Measurements from ENCODE around the gene C16orf82. TPM values are rescaled to one million over a fixed set of nuclear protein-coding genes. Genes with fewer than 3 reads are reported as not detected.

The C16orf82 gene
- total RNA-seq, 4 donors from 2014 or later, result not detected

- Histone ChIP-seq H3K4me1 (no peaks in the 10 kb centered on the region), H3K27me3 (peaks cover 4% of the 10 kb centered on the region), H3K36me3 (no peaks in the 10 kb centered on the region), H3K4me3 (no peak overlapping the region), H3K27ac (no peak overlapping the region), H3K9me3 (peaks cover 0 to 19% (median 0%) of the 10 kb centered on the region in 3 donors)
- no peak for ATAC-seq
- WGBS, 2 donors (ENCODE audit: low coverage in 1 of 2), result 58 to 75% methylated on average over 4 to 5 of the region's 5 CpGs
- no peak for TF ChIP-seq CTCF (IDR thresholded peaks at IDR 0.05)
- no peak for TF ChIP-seq EP300 (IDR thresholded peaks at IDR 0.05)
- no peak for TF ChIP-seq POLR2A (IDR thresholded peaks at IDR 0.05)
- no peak for TF ChIP-seq POLR2AphosphoS5 (IDR thresholded peaks at IDR 0.05)
Measured at GRCh38 chr16:27118526-27118925, 51.8 kb downstream of the C16orf82 start.

Other genes with a start within 250 kb of the C16orf82 start
- 10 to 100 TPM in 1 of 4 donors, 1 to 10 TPM in 3; 1.9 to 12.0 (median 4.0) TPM for gene KDM8, start 136.6 kb downstream of the C16orf82 start, total RNA-seq
- 10 to 100 TPM; 48.4 to 66.0 (median 63.3) TPM for gene NSMCE1, start 201.8 kb downstream of the C16orf82 start, total RNA-seq
- gene IL4R, start 247.0 kb downstream of the C16orf82 start, total RNA-seq, result 100 to 1,000 TPM in 2 of 4 donors, 10 to 100 TPM in 2; 72.3 to 212 (median 110) TPM

Data from gastroesophageal sphincter (tissue), 4 donors.